AG08395 (cell line): ENCODE results near the gene AKT1.
"Not testable (repeated sequence)": the region's sequence is repeated elsewhere in the genome, so short reads cannot be mapped to it uniquely, and the experiment has no call there.

Experiments
- DNase-seq: peaks from one replicate; pipeline ENCODE4 v3.0.0; 2012; ENCODE audit warnings: mixed read lengths, low spot score

AKT1 gene

DNA sequence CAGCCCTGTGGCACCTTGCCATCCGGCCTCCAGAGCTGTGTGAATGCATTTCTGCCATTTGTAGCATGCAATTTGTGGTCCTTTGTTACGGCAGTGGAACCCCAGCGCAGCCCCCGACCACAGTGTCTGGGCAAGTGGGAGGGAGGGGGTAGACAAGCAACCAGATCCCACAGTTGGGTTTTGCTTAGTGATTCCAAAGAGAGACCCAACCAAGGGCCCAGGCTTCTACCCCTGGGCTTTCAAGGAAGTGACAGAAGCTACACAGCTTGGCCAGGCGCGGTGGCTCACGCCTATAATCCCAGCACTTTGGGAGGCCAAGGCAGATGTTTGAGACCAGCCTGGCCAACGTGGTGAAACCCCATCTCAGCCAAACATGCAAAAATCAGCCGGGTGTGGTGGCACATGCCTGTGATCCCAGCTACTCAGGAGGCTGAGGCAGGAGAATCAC lies 23.2 kb upstream of the AKT1 start:
- no peak for DNase-seq

DNA sequence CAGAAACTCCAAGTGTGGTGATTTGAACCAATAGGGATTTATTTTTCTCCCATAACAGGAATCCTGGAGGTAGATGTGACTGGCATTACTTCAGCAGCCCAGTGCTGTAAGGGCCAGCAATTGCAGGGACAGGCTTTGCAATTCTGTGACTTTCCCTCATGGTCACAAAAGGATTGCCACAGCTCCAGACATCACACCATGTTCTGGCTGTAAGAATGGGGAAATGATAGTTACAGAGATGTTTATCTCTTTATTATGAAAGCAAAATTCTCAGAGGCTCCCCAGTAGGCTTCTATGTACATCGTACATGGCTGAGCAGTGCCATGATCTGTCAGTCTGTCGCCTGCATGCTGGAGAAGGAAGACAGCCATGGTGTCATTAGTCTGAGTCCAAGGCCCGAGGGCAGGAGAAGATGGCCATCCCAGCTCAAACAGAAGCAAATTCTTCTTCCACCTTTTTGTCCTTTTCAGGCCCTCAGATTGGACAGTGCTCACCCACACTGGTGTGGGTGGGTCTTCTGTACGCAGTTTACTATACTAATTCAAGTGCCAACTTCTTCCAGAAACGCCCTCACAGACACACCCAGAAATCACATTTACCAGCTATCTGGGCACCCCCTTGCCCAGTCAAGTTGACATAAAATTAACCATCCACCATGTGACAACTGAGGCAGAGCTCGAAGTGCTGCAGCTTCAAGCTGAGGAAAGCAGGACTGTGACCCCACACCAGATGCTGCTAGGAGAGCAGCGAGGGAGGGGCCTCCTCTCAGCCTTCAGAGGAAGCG lies 22.6 kb upstream of the AKT1 start:
- no peak for DNase-seq

DNA sequence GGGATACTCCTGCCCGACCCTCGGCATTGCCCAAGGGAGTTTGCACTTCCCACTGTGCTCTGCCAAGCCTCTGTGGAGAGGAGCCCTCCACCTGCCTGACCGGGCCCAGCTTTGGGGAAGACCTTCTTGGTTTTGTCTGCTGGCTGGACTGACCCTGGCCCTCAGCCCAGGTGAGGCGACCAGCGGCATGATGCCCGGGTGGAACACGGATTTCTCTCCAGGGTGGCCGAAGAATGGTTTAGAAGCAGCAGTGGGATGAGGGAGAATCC lies 21.0 kb upstream of the AKT1 start:
- no peak for DNase-seq

DNA sequence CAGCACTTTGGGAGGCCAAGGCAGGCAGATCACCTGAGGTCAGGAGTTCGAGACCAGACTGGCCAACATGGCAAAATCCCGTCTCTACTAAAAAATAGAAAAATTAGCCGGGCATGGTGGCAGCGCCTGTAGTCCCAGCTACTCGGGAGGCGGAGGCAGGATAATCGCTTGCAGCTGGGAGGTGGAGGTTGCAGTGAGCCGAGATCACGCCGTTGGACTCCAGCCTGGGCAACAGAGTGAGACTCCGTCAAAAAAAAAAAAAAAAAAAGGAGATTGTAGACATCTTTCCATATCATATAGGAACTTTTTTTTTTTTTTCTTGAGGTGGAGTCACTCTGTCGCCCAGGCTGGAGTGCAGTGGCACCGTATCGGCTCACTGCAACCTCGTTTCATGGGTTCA lies 19.2 kb upstream of the AKT1 start:
- not testable (repeated sequence) for DNase-seq

DNA sequence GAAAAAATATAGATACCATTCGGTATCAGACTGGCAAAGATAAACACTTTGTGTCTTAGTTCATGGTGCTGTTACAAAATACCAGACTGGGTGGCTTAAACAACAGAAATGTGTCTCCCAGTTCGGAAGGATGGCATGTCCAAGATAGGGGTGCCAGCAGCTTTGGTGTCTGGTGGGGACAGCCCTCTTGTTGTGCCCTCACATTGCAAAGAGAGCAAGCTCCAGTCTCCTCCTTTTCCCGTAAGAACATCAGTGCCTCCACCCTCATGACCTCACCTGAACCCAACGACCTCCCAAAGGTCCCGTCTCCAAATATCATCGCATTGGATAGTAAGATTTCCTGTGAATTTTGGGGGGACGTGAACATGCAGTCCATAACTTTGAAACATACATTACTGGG lies 17.7 kb upstream of the AKT1 start:
- DNase-seq: no peak

DNA sequence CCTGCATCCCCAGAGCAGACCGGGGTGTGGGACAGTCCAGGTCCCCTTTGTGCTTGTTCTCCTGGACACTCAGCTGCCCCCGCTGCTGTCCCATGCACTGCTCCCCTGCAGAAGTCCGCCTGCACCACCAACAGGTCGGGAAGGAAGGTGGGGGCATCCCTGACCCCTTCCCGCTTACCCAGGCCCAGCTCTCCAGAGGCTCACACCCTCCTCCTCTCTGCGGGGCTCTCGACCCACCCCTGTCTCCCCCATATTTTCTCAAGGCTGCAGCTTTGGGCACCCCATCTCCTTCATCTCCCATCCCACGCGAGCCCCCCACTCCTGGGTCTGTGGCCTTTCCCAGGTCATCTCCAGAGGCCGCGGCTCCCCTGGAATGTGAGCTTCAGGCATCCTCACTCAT lies 14.8 kb upstream of the AKT1 start:
- DNase-seq: no peak

DNA sequence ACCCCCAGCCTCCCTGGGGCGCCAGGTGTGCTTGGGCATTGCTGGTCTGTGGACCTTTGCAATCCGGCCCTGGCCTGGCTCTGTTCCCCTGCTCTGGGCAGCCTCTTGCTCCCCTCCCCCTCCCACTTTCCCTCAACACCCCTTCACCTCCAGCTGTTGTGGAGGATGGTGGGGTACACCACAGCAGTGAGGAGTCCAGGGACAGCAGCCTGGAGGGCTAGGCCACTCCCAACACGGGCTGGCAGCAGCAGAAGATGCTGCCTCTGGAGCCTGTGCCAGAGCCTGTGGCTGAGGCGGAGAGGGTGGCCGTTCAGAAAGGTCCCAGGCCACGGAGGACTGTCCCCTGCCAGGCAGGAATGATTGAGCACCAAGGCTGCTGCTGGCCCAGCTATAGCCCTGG lies 12.9 kb upstream of the AKT1 start:
- DNase-seq: no peak

DNA sequence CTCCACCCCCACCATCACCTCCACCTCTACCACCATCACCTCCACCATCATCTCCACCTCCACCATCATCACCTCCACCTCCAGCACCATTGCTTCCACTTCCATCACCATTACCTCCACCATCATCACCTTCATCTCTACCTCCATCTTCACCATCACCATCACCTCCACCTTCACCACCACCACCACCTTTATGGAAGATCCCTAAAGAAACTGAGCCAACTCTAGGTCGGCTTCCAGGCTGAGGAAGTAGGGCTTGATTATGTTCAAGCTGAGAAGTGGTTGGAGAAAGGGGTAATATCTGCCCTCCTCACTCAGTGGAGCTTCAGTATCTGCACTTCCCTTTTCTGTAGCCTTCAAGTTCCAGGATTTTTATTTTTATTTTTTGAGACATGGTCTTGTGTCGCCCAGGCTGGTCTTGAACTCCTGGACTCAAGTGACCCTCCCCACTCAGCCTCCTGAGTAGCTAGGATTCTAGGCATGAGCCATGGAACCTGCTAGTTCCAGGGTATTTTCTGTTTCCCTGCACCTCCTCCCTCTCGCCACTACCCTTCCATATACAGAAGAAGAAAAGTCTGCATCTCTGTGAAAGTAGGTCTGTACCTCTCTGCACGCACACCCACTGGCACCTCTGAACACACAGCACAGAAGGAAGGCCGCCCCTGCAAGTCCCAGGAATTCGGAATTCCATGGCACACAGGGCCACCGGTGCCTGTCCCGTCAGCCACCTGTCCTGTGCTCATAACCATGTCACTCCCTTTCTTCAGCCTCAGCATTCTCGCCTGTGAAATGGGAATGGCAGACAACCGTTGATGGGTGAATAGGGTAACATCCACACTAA lies 11.3 kb upstream of the AKT1 start:
- DNase-seq: no peak

DNA sequence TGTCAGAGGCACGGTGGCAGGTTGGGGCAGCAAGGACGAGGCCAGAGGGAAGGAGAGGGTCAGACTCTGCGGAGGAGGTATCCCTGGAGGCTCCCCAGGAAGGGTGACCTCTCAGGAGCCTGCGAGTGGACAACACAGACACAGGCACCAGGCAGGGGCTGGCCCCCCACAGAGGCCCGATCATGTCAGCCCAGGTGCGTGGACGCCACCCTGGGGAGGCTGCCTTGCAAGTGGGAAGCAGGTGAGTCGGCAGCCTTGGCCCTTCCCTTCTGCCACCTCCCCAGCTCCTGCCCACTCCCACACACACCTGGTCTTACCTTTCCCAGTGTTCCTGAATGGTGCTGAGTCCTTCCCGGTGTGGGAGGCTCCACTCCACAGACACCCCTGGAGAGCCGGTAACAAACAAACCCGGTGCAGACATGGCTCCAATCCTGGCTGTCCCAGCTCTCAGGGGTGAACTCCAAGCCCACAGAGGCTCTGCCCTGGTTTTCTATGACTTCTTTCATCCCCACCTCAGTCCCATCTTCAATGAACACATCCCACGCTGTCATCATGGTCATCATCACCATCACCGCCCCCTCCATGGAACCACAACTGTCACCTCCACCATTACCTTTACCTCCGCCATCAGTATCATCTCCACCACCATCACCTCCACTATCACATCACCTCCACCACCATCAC lies 10.5 kb upstream of the AKT1 start:
- DNase-seq: no peak

DNA sequence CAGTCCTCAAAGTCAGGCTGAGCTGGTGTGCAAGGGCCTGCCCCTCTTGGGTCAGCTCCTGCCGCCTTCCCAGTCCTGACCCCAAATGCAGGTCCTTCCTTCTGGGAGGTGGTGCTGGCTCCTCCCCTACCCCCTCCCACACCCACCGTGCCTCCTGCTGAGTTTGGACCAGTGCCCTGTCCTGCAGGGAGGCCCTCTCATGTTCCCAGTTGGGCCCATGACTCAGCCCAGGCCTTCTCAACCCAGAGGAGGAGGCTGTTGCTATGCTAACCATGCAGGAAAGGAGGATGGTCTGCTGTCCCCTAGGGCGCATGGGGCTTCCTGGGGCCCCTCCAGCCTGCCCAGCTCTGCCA lies 9.8 kb upstream of the AKT1 start:
- peak; percentile 87 for DNase-seq

DNA sequence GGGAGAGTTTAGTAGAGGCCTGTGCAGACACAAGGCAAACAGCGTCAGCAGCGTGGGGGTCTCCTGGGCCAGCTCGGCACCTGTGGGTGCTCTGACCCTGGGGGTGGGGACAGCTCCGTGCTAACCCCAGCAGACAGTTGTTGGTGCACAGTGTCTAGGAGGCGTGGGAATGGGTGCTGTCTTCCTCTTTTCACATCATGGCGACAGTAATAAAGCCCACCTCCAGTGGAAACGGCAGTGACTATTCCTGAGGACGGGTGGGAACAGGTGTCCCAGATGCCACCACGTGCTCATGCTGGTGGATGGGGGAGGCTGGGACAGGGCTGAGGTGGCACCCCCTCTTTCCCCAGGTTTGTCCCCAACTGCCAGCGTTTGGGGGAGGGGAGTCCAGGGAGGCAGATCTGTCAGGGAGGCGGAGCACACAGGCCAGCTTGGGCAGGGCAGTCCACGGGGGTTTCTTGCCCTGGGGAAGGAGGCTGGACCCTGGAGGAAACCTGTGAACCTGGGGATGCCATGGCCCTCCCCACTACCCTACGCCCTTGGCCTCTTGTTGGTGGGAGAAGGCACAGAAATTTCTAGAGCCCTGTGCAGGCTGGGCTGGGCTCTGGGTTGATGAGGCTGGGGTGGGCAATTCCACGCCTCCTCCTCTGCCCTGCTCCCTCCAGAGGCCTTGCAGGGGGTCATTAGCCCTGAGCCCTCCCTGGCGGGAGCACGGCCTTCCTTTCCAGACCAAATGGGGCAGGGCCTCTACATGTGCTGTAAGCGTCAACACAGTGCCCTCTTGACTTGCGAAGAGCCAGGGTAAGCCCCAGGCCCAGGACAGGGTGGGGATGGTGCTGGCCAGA lies 9.2 kb upstream of the AKT1 start:
- no peak for DNase-seq

DNA sequence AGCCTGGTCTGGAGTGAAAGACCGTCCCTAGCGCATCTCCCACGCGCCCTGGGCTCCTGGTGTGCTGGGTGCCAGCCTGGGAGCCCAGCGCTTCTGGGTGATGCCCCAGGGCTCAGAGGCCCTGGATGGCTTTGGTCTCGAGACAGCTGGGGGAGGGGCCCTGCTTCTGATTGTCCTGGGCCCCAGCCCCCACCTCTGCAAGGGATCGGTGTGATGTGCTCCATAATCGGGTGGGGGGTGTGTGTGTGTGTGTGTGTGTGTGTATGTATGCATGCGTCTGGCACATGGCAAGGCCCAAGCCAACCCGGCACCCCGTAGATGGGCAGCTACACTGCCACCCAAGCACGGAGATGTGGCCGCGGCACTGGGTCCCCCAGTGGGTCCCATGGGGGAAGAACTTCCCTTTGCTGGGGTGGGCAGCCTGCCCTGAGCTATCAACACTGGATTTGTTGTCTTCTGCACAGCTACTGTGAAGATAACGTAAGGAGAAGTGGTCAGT lies 8.4 kb upstream of the AKT1 start:
- DNase-seq: no peak

DNA sequence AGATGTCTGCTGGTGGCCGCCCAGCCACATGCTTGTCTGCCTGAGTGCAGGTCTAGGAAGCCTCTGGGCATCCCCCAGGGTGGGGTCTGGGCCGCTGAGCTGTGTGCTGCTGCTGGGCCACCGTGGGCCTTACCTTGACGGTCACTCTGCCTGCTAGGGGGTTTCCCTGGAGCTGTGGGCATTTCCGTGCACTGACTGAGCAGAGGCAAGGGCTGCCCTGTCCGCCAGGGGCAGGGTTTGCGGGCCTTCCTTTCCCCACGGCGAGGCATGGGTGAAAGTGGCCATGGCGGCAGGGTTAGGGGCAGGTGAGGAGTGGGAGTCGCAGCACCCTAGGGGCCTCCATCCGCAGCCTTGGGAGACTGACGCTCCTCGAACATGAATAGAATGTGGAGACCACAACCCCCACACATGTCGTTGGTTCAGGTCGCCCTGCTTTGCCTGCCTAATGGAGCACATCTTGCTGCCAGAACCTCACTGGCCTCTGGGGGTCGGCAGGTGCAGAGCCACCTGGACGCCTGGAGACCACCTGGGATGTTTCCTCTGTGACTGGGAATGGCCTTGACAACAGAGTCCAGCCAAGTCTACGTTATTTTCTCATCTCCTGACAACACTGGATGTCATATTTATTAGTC lies 7.8 kb upstream of the AKT1 start:
- no peak for DNase-seq

DNA sequence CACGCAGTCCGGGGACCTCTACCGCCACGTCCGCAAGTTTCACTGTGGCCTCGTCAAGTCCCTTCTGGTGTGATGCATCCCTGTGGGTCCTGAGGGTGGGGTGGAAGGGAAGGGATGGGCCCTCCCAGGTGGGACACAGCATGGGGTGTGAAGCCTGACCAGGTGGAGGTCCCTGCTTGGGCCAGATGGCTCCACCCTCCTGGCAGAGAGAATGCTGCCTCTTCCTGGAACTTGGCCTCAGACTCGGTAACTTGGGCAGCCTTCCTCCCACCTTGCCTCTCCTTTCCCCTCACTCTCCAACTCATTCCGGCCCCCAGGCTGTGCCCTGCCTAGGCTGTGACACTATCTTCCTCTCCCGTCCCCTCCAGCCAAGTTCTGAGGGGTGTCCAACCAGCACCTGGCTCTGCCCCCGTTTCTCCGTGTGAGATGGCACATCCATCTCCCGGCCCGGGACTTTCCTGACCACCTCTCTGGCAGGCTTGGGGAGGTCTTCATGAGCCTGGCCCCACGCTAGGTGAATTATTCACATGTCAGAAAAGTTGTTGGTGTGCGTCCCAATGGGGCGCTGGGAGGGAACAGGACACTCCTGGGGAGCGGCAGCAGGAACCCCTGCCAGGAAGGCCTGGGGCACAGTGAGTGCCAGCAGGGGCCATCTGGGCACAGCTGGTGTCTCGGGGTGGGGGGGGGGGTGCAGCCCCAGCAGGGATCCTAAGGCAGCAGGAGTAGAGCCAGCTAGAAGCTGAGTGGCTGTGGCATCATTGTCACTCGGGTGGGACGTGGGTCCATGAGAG lies 7.0 kb upstream of the AKT1 start:
- no peak for DNase-seq

DNA sequence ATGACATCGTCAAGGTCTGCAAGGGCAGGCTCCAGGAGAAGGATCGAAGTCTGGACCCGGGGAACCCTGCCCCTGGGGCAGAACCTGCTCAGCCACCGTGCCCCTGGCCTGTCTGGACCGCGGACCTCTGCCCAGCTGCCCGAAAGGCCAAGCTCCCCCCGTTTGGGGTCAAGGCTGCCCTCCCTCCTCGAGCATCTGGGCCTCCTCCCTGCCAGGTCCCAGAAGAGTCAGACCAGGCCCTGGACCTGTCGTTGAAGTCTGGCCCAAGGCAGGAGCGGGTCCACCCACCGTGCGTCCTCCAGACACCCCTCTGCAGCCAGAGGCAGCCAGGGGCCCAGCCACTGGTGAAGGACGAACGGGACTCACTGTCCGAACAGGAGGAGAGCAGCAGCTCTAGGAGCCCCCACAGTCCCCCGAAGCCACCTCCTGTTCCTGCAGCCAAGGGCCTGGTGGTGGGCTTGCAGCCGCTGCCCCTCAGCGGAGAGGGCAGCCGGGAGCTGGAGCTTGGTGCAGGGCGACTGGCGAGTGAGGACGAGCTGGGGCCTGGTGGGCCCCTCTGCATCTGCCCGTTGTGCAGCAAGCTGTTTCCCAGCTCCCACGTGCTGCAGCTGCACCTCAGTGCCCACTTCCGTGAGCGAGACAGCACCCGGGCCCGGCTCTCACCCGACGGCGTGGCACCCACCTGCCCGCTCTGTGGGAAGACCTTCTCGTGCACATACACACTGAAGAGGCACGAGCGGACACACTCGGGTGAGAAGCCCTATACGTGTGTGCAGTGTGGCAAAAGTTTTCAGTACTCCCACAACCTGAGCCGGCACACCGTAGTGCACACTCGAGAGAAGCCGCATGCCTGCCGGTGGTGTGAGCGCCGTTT lies 6.2 kb upstream of the AKT1 start:
- no peak for DNase-seq

DNA sequence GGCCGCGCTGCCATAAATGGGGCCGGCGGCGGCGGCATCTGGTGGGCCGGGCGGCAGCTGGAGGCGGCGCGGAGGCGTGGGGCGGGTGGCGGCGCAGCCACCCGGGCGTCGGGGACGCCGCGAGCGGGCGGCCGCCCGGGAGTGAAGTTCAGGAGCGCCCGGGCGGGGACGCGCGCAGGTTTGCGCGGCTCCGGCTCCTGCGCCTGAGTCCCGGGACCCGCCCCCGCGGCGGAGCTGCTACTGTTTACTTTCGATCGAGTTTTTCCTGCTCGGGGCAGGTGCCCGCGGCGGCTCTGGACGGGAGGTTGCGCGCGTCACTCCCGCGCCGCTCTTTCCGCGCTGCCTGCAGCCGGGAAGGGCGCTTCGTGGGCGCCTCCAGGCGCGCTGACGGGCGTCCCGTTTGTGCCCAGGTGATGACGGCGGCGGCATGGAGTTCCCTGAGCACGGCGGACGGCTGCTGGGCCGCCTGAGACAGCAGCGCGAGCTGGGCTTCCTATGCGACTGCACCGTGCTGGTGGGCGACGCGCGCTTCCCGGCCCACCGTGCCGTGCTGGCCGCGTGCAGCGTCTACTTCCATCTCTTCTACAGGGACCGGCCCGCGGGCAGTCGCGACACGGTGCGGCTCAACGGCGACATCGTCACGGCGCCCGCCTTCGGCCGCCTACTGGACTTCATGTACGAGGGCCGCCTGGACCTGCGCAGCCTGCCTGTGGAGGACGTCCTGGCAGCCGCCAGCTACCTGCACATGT lies 5.4 kb upstream of the AKT1 start, which contains the start of gene ZBTB42:
Gene ZBTB42 (plus strand): TSS at position 331 of the 749 bp plus-strand sequence. CDS start 97 bp downstream, at position 428.
- peak; percentile 58 for DNase-seq

DNA sequence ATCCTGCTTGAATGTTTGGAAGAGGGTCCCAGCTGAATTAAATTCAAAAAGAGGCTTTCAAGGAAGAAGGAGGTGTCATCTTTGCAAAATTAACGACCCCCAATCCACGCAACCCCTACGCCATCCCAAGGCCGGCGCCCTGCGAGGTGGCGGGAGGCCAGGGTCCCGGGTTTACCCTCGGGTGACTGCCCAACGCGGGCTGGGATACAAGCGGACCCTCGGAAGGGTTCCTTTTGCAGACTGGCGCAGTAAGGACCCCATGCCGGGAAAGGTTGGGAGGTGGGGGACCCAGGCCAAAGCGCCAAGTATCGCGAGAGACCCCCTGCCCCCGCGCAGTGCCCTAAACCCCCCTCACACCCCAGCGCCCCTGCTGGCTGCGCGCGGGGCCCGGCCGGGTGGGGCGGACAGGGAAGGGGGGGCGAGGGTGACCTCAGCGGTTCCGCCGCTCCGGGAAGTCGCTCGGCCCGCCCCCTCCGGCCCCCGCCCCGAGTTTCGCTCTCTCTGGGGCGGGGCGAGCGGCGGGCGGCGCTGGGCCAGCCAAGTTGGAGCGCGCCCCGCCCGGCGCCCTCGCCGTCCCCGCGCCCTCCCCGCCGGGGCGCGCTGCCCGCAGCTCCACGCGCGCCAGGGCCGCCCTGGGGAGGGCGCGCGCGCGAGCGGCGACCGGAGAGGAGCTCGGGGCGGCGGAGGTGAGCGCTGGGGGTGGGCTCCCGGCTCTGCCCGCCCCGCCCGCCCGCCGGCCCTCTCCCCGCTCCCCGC lies 4.6 kb upstream of the AKT1 start:
- DNase-seq: peak; percentile 87
